T follicular helper cell (primary cell): ENCODE results near the gene ARHGAP26.

Experiments used
- DNase-seq: peaks from one replicate; pipeline ENCODE4 v3.0.0-alpha.2; 2020; ENCODE audit warnings: low read depth

ARHGAP26 gene

GRCh38 chr5:143243103-143243502, 472.9 kb downstream of the ARHGAP26 start:
- no peak for DNase-seq

GRCh38 chr5:143244000-143244736, 474.0 kb downstream of the ARHGAP26 start:
- DNase-seq: no peak

- DNase-seq: no peak
Measured at GRCh38 chr5:143244990-143245389, 474.8 kb downstream of the ARHGAP26 start.

GRCh38 chr5:143245929-143246561, 475.9 kb downstream of the ARHGAP26 start:
- no peak for DNase-seq

GRCh38 chr5:143247134-143247815, 477.1 kb downstream of the ARHGAP26 start:
- DNase-seq: no peak

- no peak for DNase-seq
Measured at GRCh38 chr5:143248391-143248790, 478.2 kb downstream of the ARHGAP26 start.

GRCh38 chr5:143248822-143249579, 478.8 kb downstream of the ARHGAP26 start:
- DNase-seq: no peak

GRCh38 chr5:143249851-143250250, 479.7 kb downstream of the ARHGAP26 start:
- DNase-seq: no peak

GRCh38 chr5:143251190-143251589, 481.0 kb downstream of the ARHGAP26 start:
- DNase-seq: no peak

- no peak for DNase-seq
Measured at GRCh38 chr5:143251946-143252345, 481.8 kb downstream of the ARHGAP26 start.

- DNase-seq: no peak
Measured at GRCh38 chr5:143254819-143255218, 484.6 kb downstream of the ARHGAP26 start.

- DNase-seq: no peak
Measured at GRCh38 chr5:143258559-143259253, 488.5 kb downstream of the ARHGAP26 start.

GRCh38 chr5:143259254-143259605, 489.1 kb downstream of the ARHGAP26 start:
- DNase-seq: no peak

GRCh38 chr5:143261748-143262392, 491.7 kb downstream of the ARHGAP26 start:
- DNase-seq: no peak

GRCh38 chr5:143262393-143263174, 492.4 kb downstream of the ARHGAP26 start:
- DNase-seq: no peak

- no peak for DNase-seq
Measured at GRCh38 chr5:143263272-143263810, 493.2 kb downstream of the ARHGAP26 start.

- no peak for DNase-seq
Measured at GRCh38 chr5:143265995-143266394, 495.8 kb downstream of the ARHGAP26 start.

GRCh38 chr5:143267186-143267585, 497.0 kb downstream of the ARHGAP26 start:
- DNase-seq: no peak

GRCh38 chr5:143268388-143268787, 498.2 kb downstream of the ARHGAP26 start:
- no peak for DNase-seq

- no peak for DNase-seq
Measured at GRCh38 chr5:143271431-143271830, 501.3 kb downstream of the ARHGAP26 start.
